GM12878 (cell line): ENCODE results near the gene RERE. TPM values are rescaled to one million over a fixed set of nuclear protein-coding genes. Genes with fewer than 3 reads are reported as not detected.

Experiments
- BCL3 ChIP-seq: IDR thresholded peaks from 2 replicates; pipeline ENCODE4 v1.6.1; 2011; ENCODE audit warnings: borderline replicate concordance, low read depth, mild to moderate bottlenecking, moderate library complexity, low read length; ENCODE audit not compliant: insufficient read depth, poor library complexity, severe bottlenecking
- CEBPB ChIP-seq, 2 experiments: fragments of 150-350 bp in 1 of 2; IDR thresholded peaks; 2 replicates each; pipeline ENCODE4 v1.6.1; 2012 to 2014; ENCODE audit warnings: low read depth in 2 of 2, low read length in 2 of 2, borderline replicate concordance in 1 of 2, inconsistent platforms in 1 of 2
- E4F1 ChIP-seq: fragments of 450-650 bp; IDR thresholded peaks from 2 replicates; pipeline ENCODE4 v1.6.1; 2018; ENCODE audit warnings: borderline replicate concordance, mild to moderate bottlenecking; ENCODE audit not compliant: partially characterized antibody
- EGR1 ChIP-seq, 2 experiments: IDR thresholded peaks; 1 replicate in 1 of 2; 2 replicates in 1 of 2; pipeline ENCODE4 v1.6.1; 2011 to 2012; ENCODE audit warnings: low read depth in 2 of 2, low read length in 2 of 2, borderline replicate concordance in 1 of 2, mild to moderate bottlenecking in 1 of 2, moderate library complexity in 1 of 2
- IKZF1 ChIP-seq: fragments of 450-650 bp; conservative IDR thresholded peaks from 2 replicates; pipeline ENCODE4 v1.6.1; 2017; ENCODE audit warnings: antibody characterized with exemption, mild to moderate bottlenecking
- IKZF2 ChIP-seq, 2 experiments: fragments of 450-650 bp; IDR thresholded peaks; 2 replicates each; pipeline ENCODE4 v1.6.1; 2017; ENCODE audit warnings: mild to moderate bottlenecking in 2 of 2, moderate library complexity in 2 of 2
- IRF5 ChIP-seq: fragments of 450-650 bp; IDR thresholded peaks from 2 replicates; pipeline ENCODE4 v1.6.1; 2017; ENCODE audit warnings: borderline replicate concordance
- MEF2A ChIP-seq: IDR thresholded peaks from 2 replicates; pipeline ENCODE4 v1.6.1; 2011; ENCODE audit warnings: low read depth, mild to moderate bottlenecking, low read length, moderate library complexity; ENCODE audit not compliant: insufficient read depth
- NBN ChIP-seq: fragments of 450-650 bp; IDR thresholded peaks from 2 replicates; pipeline ENCODE4 v1.6.1; 2016
- NFIC ChIP-seq: IDR thresholded peaks from 2 replicates; pipeline ENCODE4 v1.6.1; 2012; ENCODE audit warnings: low read depth, mild to moderate bottlenecking, inconsistent platforms, low read length, moderate library complexity
- PAX5 ChIP-seq: IDR thresholded peaks from 2 replicates; pipeline ENCODE4 v1.6.1; 2011; ENCODE audit warnings: low read depth, low read length, borderline replicate concordance
- POLR2AphosphoS2 ChIP-seq: IDR thresholded peaks from 2 replicates; pipeline ENCODE4 v1.6.1; 2011; ENCODE audit warnings: low read depth, mild to moderate bottlenecking, low read length, improper control_type of control experiment, moderate library complexity
- RAD21 ChIP-seq: IDR thresholded peaks from 2 replicates; pipeline ENCODE4 v1.6.1; 2011; ENCODE audit warnings: mild to moderate bottlenecking, low read depth, low read length, moderate library complexity; ENCODE audit not compliant: insufficient read depth
- SRF ChIP-seq, 2 experiments: IDR thresholded peaks; 2 replicates each; pipeline ENCODE4 v1.6.1; 2011; ENCODE audit warnings: low read depth in 2 of 2, low read length in 2 of 2, mild to moderate bottlenecking in 1 of 2, moderate library complexity in 1 of 2
- ZNF24 ChIP-seq: fragments of 450-650 bp; IDR thresholded peaks from 2 replicates; pipeline ENCODE4 v1.6.1; 2017; ENCODE audit warnings: antibody characterized with exemption, mild to moderate bottlenecking
- polyA plus RNA-seq, 11 experiments: library from polyadenylated mRNA; depleted of rRNA in 4 of 11; unstranded in 6 of 11; stranded (reverse) in 5 of 11; fragments of >200 nt; fragmentation: Nextera tagmentation in 4 of 11; fragmentation: Illumina TruSeq in 1 of 11; extraction: Ambion mirVana in 4 of 11; extraction: Trizol in 1 of 11; gene quantifications; 1 replicate in 1 of 11; 2 replicates in 10 of 11; pipeline versions ENCODE4 v1.2.1 to v1.2.3, GENCODE V29; 2011 to 2016; ENCODE audit warnings: inconsistent platforms in 2 of 11, missing spikeins in 2 of 11, low read depth in 1 of 11
- total RNA-seq, 4 experiments: library from RNA; depleted of rRNA in 3 of 4; stranded (reverse); fragments of >200 nt in 3 of 4; fragmentation: Illumina TruSeq in 1 of 4; extraction: Trizol in 1 of 4; gene quantifications; 2 replicates each; pipeline versions ENCODE4 v1.2.1 to v1.2.3, GENCODE V29; 2013 to 2021
- TF ChIP-seq, protein P1 (sequence below): IDR thresholded peaks from 2 replicates; pipeline ENCODE4 v1.6.1; 2011; ENCODE audit warnings: low read depth, mild to moderate bottlenecking, low read length, moderate library complexity, borderline replicate concordance; ENCODE audit errors: extremely low read depth
- TF ChIP-seq, protein P2 (sequence below): fragments of 450-650 bp; formaldehyde crosslinking; IDR thresholded peaks from 2 replicates; pipeline ENCODE4 v1.5.0; 2022; ENCODE audit warnings: mild to moderate bottlenecking, missing genetic modification characterization

RERE gene
- total and polyA plus RNA-seq, 10 of the 15 experiments (the other 5 are each of a cell fraction or from before 2014, with no cell fraction given) = 5.2 to 60.5 (median 20.2) TPM

- TF ChIP-seq BCL3 = peak; percentile 9
- TF ChIP-seq RAD21 = 0 out of 2 replicates have a peak, but pooled peaks have one; percentile 12
- peak; percentile 74; a peak in 3 of 4 replicates for TF ChIP-seq IKZF2 (IDR thresholded peaks at IDR 0.05)
- no peak for TF ChIP-seq POLR2AphosphoS2
- peak; percentile 82 for TF ChIP-seq ZNF24
- TF ChIP-seq E4F1 = no peak
- TF ChIP-seq, protein P1, sequence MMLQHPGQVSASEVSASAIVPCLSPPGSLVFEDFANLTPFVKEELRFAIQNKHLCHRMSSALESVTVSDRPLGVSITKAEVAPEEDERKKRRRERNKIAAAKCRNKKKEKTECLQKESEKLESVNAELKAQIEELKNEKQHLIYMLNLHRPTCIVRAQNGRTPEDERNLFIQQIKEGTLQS = 0 out of 2 replicates have a peak, but pooled peaks have one; percentile 11
- TF ChIP-seq NBN = peak; percentile 76; the same call in 1 of the 2 replicates
- peak; percentile 94 for TF ChIP-seq NFIC
- TF ChIP-seq SRF (IDR thresholded peaks at IDR 0.05; ENCODE audit: low read depth in 2 of 2, low read length in 2 of 2) = no peak
- TF ChIP-seq MEF2A = 0 out of 2 replicates have a peak, but pooled peaks have one; percentile 60
- TF ChIP-seq, protein P2, sequence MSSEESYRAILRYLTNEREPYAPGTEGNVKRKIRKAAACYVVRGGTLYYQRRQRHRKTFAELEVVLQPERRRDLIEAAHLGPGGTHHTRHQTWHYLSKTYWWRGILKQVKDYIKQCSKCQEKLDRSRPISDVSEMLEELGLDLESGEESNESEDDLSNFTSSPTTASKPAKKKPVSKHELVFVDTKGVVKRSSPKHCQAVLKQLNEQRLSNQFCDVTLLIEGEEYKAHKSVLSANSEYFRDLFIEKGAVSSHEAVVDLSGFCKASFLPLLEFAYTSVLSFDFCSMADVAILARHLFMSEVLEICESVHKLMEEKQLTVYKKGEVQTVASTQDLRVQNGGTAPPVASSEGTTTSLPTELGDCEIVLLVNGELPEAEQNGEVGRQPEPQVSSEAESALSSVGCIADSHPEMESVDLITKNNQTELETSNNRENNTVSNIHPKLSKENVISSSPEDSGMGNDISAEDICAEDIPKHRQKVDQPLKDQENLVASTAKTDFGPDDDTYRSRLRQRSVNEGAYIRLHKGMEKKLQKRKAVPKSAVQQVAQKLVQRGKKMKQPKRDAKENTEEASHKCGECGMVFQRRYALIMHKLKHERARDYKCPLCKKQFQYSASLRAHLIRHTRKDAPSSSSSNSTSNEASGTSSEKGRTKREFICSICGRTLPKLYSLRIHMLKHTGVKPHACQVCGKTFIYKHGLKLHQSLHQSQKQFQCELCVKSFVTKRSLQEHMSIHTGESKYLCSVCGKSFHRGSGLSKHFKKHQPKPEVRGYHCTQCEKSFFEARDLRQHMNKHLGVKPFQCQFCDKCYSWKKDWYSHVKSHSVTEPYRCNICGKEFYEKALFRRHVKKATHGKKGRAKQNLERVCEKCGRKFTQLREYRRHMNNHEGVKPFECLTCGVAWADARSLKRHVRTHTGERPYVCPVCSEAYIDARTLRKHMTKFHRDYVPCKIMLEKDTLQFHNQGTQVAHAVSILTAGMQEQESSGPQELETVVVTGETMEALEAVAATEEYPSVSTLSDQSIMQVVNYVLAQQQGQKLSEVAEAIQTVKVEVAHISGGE (CRISPR knock-in tag) = no peak
- TF ChIP-seq EGR1 (IDR thresholded peaks at IDR 0.05; ENCODE audit: borderline replicate concordance in 1 of 2, low read depth in 2 of 2, low read length in 2 of 2) = 0 out of 3 replicates have a peak, but pooled peaks of 1 of the 2 experiments have one; percentile 25
- TF ChIP-seq PAX5 = peak; percentile 64; the same call in 1 of the 2 replicates
- TF ChIP-seq IRF5 = no peak
- peak; percentile 62 for TF ChIP-seq IKZF1
- TF ChIP-seq CEBPB (IDR thresholded peaks at IDR 0.05; ENCODE audit: borderline replicate concordance in 1 of 2, low read depth in 2 of 2, low read length in 2 of 2) = peak in 1 of 2 experiments; percentile 79; a peak in 1 of 4 replicates
Measured at GRCh38 chr1:8604041-8604945, 213.1 kb downstream of the RERE start (continued).
